ENCODE data around the gene CD8B. TPM values are rescaled to one million over a fixed set of nuclear protein-coding genes. Genes with fewer than 3 reads are reported as not detected.
A peak's percentile ranks its signal among the peaks of the same experiment; 100 is the strongest.

CD8B gene
- total and polyA plus RNA-seq, 2 experiments from 2014 or later: not detected

- H3K9ac ChIP-seq: no peak overlapping the region
- H3K4me3 ChIP-seq: no peak overlapping the region
- in situ Hi-C loops (cut with MboI): no loop called here
- no peaks in the 10 kb centered on the region for H3K9me2 ChIP-seq (ENCODE audit: insufficient read depth)
- WGBS, 2 experiments (ENCODE audit: low coverage in 1 of 2, low lambda C conversion rate in 2 of 2, missing lambda C conversion rate in 2 of 2): 40 to 41% methylated on average over 7 of the region's 7 CpGs
- H3K79me2 ChIP-seq (ENCODE audit: insufficient read depth): no peaks in the 10 kb centered on the region
- no peaks in the 10 kb centered on the region for H3K36me3 ChIP-seq (ENCODE audit: low read depth)
- TF ChIP-seq EZH2 (IDR thresholded peaks at IDR 0.05; ENCODE audit: insufficient read depth, poor library complexity, severe bottlenecking): no peak
- TF ChIP-seq EZH2phosphoT487 (IDR thresholded peaks at IDR 0.05; ENCODE audit: insufficient read depth, low read depth): no peak
- H3K27me3 ChIP-seq (replicated peaks; ENCODE audit: insufficient read depth): peaks cover 67% of the 10 kb centered on the region
- no peaks in the 10 kb centered on the region for H3K4me1 ChIP-seq (ENCODE audit: insufficient read depth)
- no peaks in the 10 kb centered on the region for H4K20me1 ChIP-seq (ENCODE audit: insufficient read depth)
- no peak for DNase-seq
- H3K4me2 ChIP-seq (ENCODE audit: unreplicated experiment): no peak overlapping the region
- no peaks in the 10 kb centered on the region for H3F3A ChIP-seq (ENCODE audit: insufficient read depth)
- no peak overlapping the region; the same call in 1 of the 2 replicates for H2AFZ ChIP-seq
- H3K27ac ChIP-seq: no peak overlapping the region
- no peaks in the 10 kb centered on the region for H3K9me3 ChIP-seq (ENCODE audit: low read depth)
Observed at GRCh38 chr2:86791573-86791972, 70.1 kb downstream of the CD8B start.

GRCh38 chr2:86790676-86791572, 70.8 kb downstream of the CD8B start, which contains the start of gene CD8A:
TSS of gene CD8A (minus strand) at chr2:86790913. CDS start at chr2:86790825, 88 bp downstream.
- Histone ChIP-seq H3K4me2 (ENCODE audit: unreplicated experiment) (no peak within 1 kb of the TSS), H3K79me2 (ENCODE audit: insufficient read depth) (no peaks in the 10 kb centered on the region), H2AFZ (no peak within 1 kb of the TSS; the same call in 1 of the 2 replicates), H3K9me3 (ENCODE audit: low read depth) (no peaks in the 10 kb centered on the region), H3K36me3 (ENCODE audit: low read depth) (no peaks in the 10 kb centered on the region), H3K4me3 (peak within 1 kb of the TSS; percentile 28; the same call in 1 of the 2 replicates), H3K27ac (no peak within 1 kb of the TSS), H3K4me1 (ENCODE audit: insufficient read depth) (no peaks in the 10 kb centered on the region), H3K9me2 (ENCODE audit: insufficient read depth) (no peaks in the 10 kb centered on the region), H3F3A (ENCODE audit: insufficient read depth) (no peaks in the 10 kb centered on the region), H3K9ac (no peak within 1 kb of the TSS), H3K27me3 (replicated peaks; ENCODE audit: insufficient read depth) (peaks cover 72% of the 10 kb centered on the region), H4K20me1 (ENCODE audit: insufficient read depth) (no peaks in the 10 kb centered on the region)
- DNase-seq: peak; percentile 58
- in situ Hi-C loops (cut with MboI): no loop called here
- peak; percentile 91 for TF ChIP-seq EZH2 (IDR thresholded peaks at IDR 0.05; ENCODE audit: insufficient read depth, poor library complexity, severe bottlenecking)
- TF ChIP-seq EZH2phosphoT487 (IDR thresholded peaks at IDR 0.05; ENCODE audit: insufficient read depth, low read depth): 0 out of 2 replicates have a peak, but pooled peaks have one; percentile 73
- 4 to 12% methylated on average over 29 to 51 of the region's 57 CpGs for WGBS, 2 experiments (ENCODE audit: low coverage in 1 of 2, low lambda C conversion rate in 2 of 2, missing lambda C conversion rate in 2 of 2)

GRCh38 chr2:86790134-86790675, 71.5 kb downstream of the CD8B start:
- no peaks in the 10 kb centered on the region for H3K79me2 ChIP-seq (ENCODE audit: insufficient read depth)
- no peak overlapping the region for H3K27ac ChIP-seq
- no peak overlapping the region for H3K4me3 ChIP-seq
- H3K27me3 ChIP-seq (replicated peaks; ENCODE audit: insufficient read depth): peaks cover 68% of the 10 kb centered on the region
- H3K36me3 ChIP-seq (ENCODE audit: low read depth): no peaks in the 10 kb centered on the region
- in situ Hi-C loops (cut with MboI): no loop called here
- TF ChIP-seq EZH2 (IDR thresholded peaks at IDR 0.05; ENCODE audit: insufficient read depth, poor library complexity, severe bottlenecking) (peak; percentile 96), EZH2phosphoT487 (IDR thresholded peaks at IDR 0.05; ENCODE audit: insufficient read depth, low read depth) (peak; percentile 90; the same call in 1 of the 2 replicates)
- H3K9ac ChIP-seq: no peak overlapping the region
- no peaks in the 10 kb centered on the region for H3F3A ChIP-seq (ENCODE audit: insufficient read depth)
- no peaks in the 10 kb centered on the region for H4K20me1 ChIP-seq (ENCODE audit: insufficient read depth)
- no peak overlapping the region for H3K4me2 ChIP-seq (ENCODE audit: unreplicated experiment)
- peak; percentile 27 for DNase-seq
- H2AFZ ChIP-seq: no peak overlapping the region
- H3K9me3 ChIP-seq (ENCODE audit: low read depth): no peaks in the 10 kb centered on the region
- no peaks in the 10 kb centered on the region for H3K9me2 ChIP-seq (ENCODE audit: insufficient read depth)
- no peaks in the 10 kb centered on the region for H3K4me1 ChIP-seq (ENCODE audit: insufficient read depth)
- 1 to 5% methylated on average over 33 to 39 of the region's 40 CpGs for WGBS, 2 experiments (ENCODE audit: low coverage in 1 of 2, low lambda C conversion rate in 2 of 2, missing lambda C conversion rate in 2 of 2)

- no peaks in the 10 kb centered on the region for H3K9me2 ChIP-seq (ENCODE audit: insufficient read depth)
- no peak overlapping the region for H3K9ac ChIP-seq
- H3K4me3 ChIP-seq: no peak overlapping the region
- TF ChIP-seq EZH2phosphoT487 (IDR thresholded peaks at IDR 0.05; ENCODE audit: insufficient read depth, low read depth): no peak
- TF ChIP-seq EZH2 (IDR thresholded peaks at IDR 0.05; ENCODE audit: insufficient read depth, poor library complexity, severe bottlenecking): no peak
- H4K20me1 ChIP-seq (ENCODE audit: insufficient read depth): no peaks in the 10 kb centered on the region
- no peak for DNase-seq
- no peak overlapping the region for H2AFZ ChIP-seq
- peaks cover 68% of the 10 kb centered on the region for H3K27me3 ChIP-seq (replicated peaks; ENCODE audit: insufficient read depth)
- 5 to 7% methylated on average over 29 to 32 of the region's 40 CpGs for WGBS, 2 experiments (ENCODE audit: low coverage in 1 of 2, low lambda C conversion rate in 2 of 2, missing lambda C conversion rate in 2 of 2)
- in situ Hi-C loops (cut with MboI): no loop called here
- H3F3A ChIP-seq (ENCODE audit: insufficient read depth): no peaks in the 10 kb centered on the region
- no peak overlapping the region for H3K27ac ChIP-seq
- H3K36me3 ChIP-seq (ENCODE audit: low read depth): no peaks in the 10 kb centered on the region
- no peaks in the 10 kb centered on the region for H3K9me3 ChIP-seq (ENCODE audit: low read depth)
- H3K4me1 ChIP-seq (ENCODE audit: insufficient read depth): no peaks in the 10 kb centered on the region
- no peaks in the 10 kb centered on the region for H3K79me2 ChIP-seq (ENCODE audit: insufficient read depth)
- H3K4me2 ChIP-seq (ENCODE audit: unreplicated experiment): no peak overlapping the region
Observed at GRCh38 chr2:86789687-86790133, 72.0 kb downstream of the CD8B start.
